Ovary (tissue), 3 donors: Measurements from ENCODE around the gene SORBS1.

Experiments used
- CTCF ChIP-seq, 3 donors: fragments of 450-650 bp in 2 of 3; fragments of 200-600 bp in 1 of 3; IDR thresholded peaks; one replicate each; pipeline versions ENCODE4 v1.5.1 to v1.8.0; 2016 to 2022; ENCODE audit warnings: antibody characterized with exemption in 3 of 3, mild to moderate bottlenecking in 1 of 3
- POLR2A ChIP-seq: fragments of 450-650 bp; IDR thresholded peaks from one replicate; pipeline ENCODE4 v1.6.1; 2017; ENCODE audit warnings: antibody characterized with exemption, mild to moderate bottlenecking, moderate library complexity
- donor health status: DM: no; HTN: no; CAD: no.

- TF ChIP-seq POLR2A (no peak), CTCF (IDR thresholded peaks at IDR 0.05) (no peak)
These were observed 172.0 kb downstream of the SORBS1 start for GRCh38 chr10:95389176-95389575.
